HFFc6 (cell line): ENCODE data around the gene PLA2G7. TPM values are rescaled to one million over a fixed set of nuclear protein-coding genes. Genes with fewer than 3 reads are reported as not detected.

ENCODE experiments used
- DNase-seq: peaks from one replicate; pipeline ENCODE4 v3.0.0-alpha.2; 2018
- H3K27ac Mint-ChIP-seq: 2 replicates; pipeline ENCODE4 v1.8.0; 2020; ENCODE audit warnings: mild to moderate bottlenecking, mixed read lengths
- H3K27me3 Mint-ChIP-seq: 2 replicates; pipeline ENCODE4 v1.8.0; 2021; ENCODE audit warnings: mild to moderate bottlenecking, moderate library complexity, mixed read lengths; ENCODE audit not compliant: insufficient read depth
- H3K36me3 Mint-ChIP-seq: 2 replicates; pipeline ENCODE4 v1.8.0; 2021; ENCODE audit warnings: low read depth, mixed read lengths
- H3K4me1 Mint-ChIP-seq: 2 replicates; pipeline ENCODE4 v1.8.0; 2020; ENCODE audit warnings: low read depth, mixed read lengths
- H3K4me3 Mint-ChIP-seq: 2 replicates; pipeline ENCODE4 v1.8.0; 2020; ENCODE audit warnings: mild to moderate bottlenecking, moderate library complexity, mixed read lengths
- H3K9me3 Mint-ChIP-seq: 2 replicates; pipeline ENCODE4 v1.8.0; 2020; ENCODE audit warnings: mild to moderate bottlenecking, mixed read lengths
- long read RNA-seq: library from polyadenylated mRNA; unstranded; transcript quantifications from one replicate; pipeline ENCODE4 v2.0.0, GENCODE V29; 2019
- total RNA-seq, 6 experiments: library from RNA; stranded (reverse); fragmentation: NEBNext Ultra II Directional; extraction: Animal tissue kit (Norgen Biotek cat#: 25700); gene quantifications; 2 replicates in 1 of 6; 3 replicates in 5 of 6; pipeline ENCODE4 v1.2.3, GENCODE V29; 2021
- TF ChIP-seq, protein P1 (sequence below): fragments of 200-600 bp; sonication (generic); IDR thresholded peaks from 2 replicates; pipeline ENCODE4 v1.5.0; 2021; ENCODE audit warnings: antibody characterized with exemption, mild to moderate bottlenecking

Gene PLA2G7
- total RNA-seq, result not detected
- long read RNA-seq, result 0 reads

GRCh38 chr6:46734867-46735719 lies at the start of gene PLA2G7:
TSS of gene PLA2G7 (minus strand) at chr6:46735375. CDS start at chr6:46722891, 12,484 bp downstream.
- no peaks in the 10 kb centered on the region for H3K36me3 Mint-ChIP-seq
- TF ChIP-seq, protein P1, sequence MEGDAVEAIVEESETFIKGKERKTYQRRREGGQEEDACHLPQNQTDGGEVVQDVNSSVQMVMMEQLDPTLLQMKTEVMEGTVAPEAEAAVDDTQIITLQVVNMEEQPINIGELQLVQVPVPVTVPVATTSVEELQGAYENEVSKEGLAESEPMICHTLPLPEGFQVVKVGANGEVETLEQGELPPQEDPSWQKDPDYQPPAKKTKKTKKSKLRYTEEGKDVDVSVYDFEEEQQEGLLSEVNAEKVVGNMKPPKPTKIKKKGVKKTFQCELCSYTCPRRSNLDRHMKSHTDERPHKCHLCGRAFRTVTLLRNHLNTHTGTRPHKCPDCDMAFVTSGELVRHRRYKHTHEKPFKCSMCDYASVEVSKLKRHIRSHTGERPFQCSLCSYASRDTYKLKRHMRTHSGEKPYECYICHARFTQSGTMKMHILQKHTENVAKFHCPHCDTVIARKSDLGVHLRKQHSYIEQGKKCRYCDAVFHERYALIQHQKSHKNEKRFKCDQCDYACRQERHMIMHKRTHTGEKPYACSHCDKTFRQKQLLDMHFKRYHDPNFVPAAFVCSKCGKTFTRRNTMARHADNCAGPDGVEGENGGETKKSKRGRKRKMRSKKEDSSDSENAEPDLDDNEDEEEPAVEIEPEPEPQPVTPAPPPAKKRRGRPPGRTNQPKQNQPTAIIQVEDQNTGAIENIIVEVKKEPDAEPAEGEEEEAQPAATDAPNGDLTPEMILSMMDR, result no peak
- no peak within 1 kb of the TSS for H3K4me3 Mint-ChIP-seq
- no peak within 1 kb of the TSS for H3K27ac Mint-ChIP-seq
- no peak for DNase-seq
- H3K9me3 Mint-ChIP-seq, result no peaks in the 10 kb centered on the region; the same call in none of the 2 replicates
- H3K4me1 Mint-ChIP-seq, result no peaks in the 10 kb centered on the region
- peaks cover 6% of the 10 kb centered on the region; the same call in 1 of the 2 replicates for H3K27me3 Mint-ChIP-seq

- Mint-ChIP-seq H3K27me3 (no peaks in the 10 kb centered on the region), H3K9me3 (no peaks in the 10 kb centered on the region), H3K36me3 (no peaks in the 10 kb centered on the region), H3K4me1 (no peaks in the 10 kb centered on the region), H3K27ac (no peak overlapping the region), H3K4me3 (no peak overlapping the region)
- DNase-seq, result no peak
- TF ChIP-seq, protein P1, result no peak
These were observed 49.4 kb upstream of the PLA2G7 start for GRCh38 chr6:46784535-46784934.

GRCh38 chr6:46781478-46782378 lies 46.6 kb upstream of the PLA2G7 start:
- Mint-ChIP-seq H3K9me3 (no peaks in the 10 kb centered on the region), H3K4me1 (no peaks in the 10 kb centered on the region), H3K27me3 (no peaks in the 10 kb centered on the region; the same call in 1 of the 2 replicates), H3K27ac (no peak overlapping the region), H3K36me3 (no peaks in the 10 kb centered on the region), H3K4me3 (no peak overlapping the region)
- DNase-seq, result peak; percentile 49
- TF ChIP-seq, protein P1, result peak; percentile 84

GRCh38 chr6:46777476-46778346 lies 42.5 kb upstream of the PLA2G7 start:
- no peaks in the 10 kb centered on the region for H3K4me1 Mint-ChIP-seq
- H3K36me3 Mint-ChIP-seq, result no peaks in the 10 kb centered on the region
- TF ChIP-seq, protein P1, result no peak
- no peak for DNase-seq
- H3K4me3 Mint-ChIP-seq, result no peak overlapping the region
- H3K27me3 Mint-ChIP-seq, result peaks cover 2% of the 10 kb centered on the region; the same call in 1 of the 2 replicates
- peaks cover 9% of the 10 kb centered on the region for H3K9me3 Mint-ChIP-seq
- H3K27ac Mint-ChIP-seq, result no peak overlapping the region
